Activated CD4-positive, CD25-positive, alpha-beta regulatory T cell treated with anti-CD3 and anti-CD28 coated beads, Interleukin-2, amount 50 U/mL, for 24 hours (primary cell): ENCODE results near the gene PCNX3.

Source experiments
- ATAC-seq, 2 donors: fragments of 150-1000 bp; cut with Tn5 transposase; one replicate each; pipeline ENCODE4 v1.10.0; 2021; ENCODE audit warnings: mild to moderate bottlenecking in 1 of 2, moderate library complexity in 1 of 2

The PCNX3 gene

GRCh38 chr11:65640483-65641296 lies 25.1 kb downstream of the PCNX3 start:
- peak in 1 of 2 donors; percentile 21 for ATAC-seq

- no peak for ATAC-seq
These were observed 25.9 kb downstream of the PCNX3 start for GRCh38 chr11:65641297-65642013.

GRCh38 chr11:65642014-65642671 lies 26.6 kb downstream of the PCNX3 start:
- no peak for ATAC-seq

GRCh38 chr11:65643971-65644370 lies 28.4 kb downstream of the PCNX3 start:
- no peak for ATAC-seq

GRCh38 chr11:65644837-65645236 lies 29.3 kb downstream of the PCNX3 start:
- ATAC-seq = no peak

- no peak for ATAC-seq
These were observed 30.1 kb downstream of the PCNX3 start for GRCh38 chr11:65645710-65646109.

- ATAC-seq = no peak
These were observed 30.8 kb downstream of the PCNX3 start for GRCh38 chr11:65646288-65646957.

- ATAC-seq = no peak
These were observed 31.6 kb downstream of the PCNX3 start for GRCh38 chr11:65646958-65647701.

GRCh38 chr11:65648997-65649493 lies 33.5 kb downstream of the PCNX3 start:
- ATAC-seq = no peak

GRCh38 chr11:65649656-65650546 lies 34.3 kb downstream of the PCNX3 start:
- ATAC-seq = no peak

GRCh38 chr11:65650547-65651338 lies 35.2 kb downstream of the PCNX3 start:
- ATAC-seq = no peak

- ATAC-seq = no peak
These were observed 35.7 kb downstream of the PCNX3 start for GRCh38 chr11:65651339-65651588.

GRCh38 chr11:65651589-65652510 lies 36.3 kb downstream of the PCNX3 start:
- no peak for ATAC-seq

GRCh38 chr11:65652511-65653228 lies 37.1 kb downstream of the PCNX3 start:
- peak; percentile 88 to 90 for ATAC-seq

- no peak for ATAC-seq
These were observed 38.0 kb downstream of the PCNX3 start for GRCh38 chr11:65653229-65654225.

GRCh38 chr11:65654375-65655349 lies 39.1 kb downstream of the PCNX3 start:
- ATAC-seq = no peak
